GM21447 (cell line): ENCODE results near the gene EXOC3.
A peak's percentile ranks its signal among the peaks of the same experiment; 100 is the strongest.

Experiments
- ATAC-seq: cut with Tn5 transposase; IDR thresholded peaks from one replicate; pipeline ENCODE4 v1.9.1; 2021; ENCODE audit not compliant: unreplicated experiment

The EXOC3 gene

GRCh38 chr5:406041-406440 lies 36.9 kb upstream of the EXOC3 start:
- ATAC-seq = no peak

- no peak for ATAC-seq
These were observed 35.9 kb upstream of the EXOC3 start for GRCh38 chr5:407051-407450.

GRCh38 chr5:407801-408268 lies 35.1 kb upstream of the EXOC3 start:
- no peak for ATAC-seq

- ATAC-seq = no peak
These were observed 32.0 kb upstream of the EXOC3 start for GRCh38 chr5:410911-411517.

- ATAC-seq = no peak
These were observed 31.2 kb upstream of the EXOC3 start for GRCh38 chr5:411728-412127.

- peak; percentile 75 for ATAC-seq
These were observed 27.7 kb upstream of the EXOC3 start for GRCh38 chr5:414991-415927.

- peak; percentile 14 for ATAC-seq
These were observed 26.9 kb upstream of the EXOC3 start for GRCh38 chr5:415928-416635.

GRCh38 chr5:416636-416960 lies 26.4 kb upstream of the EXOC3 start:
- no peak for ATAC-seq

- ATAC-seq = no peak
These were observed 25.4 kb upstream of the EXOC3 start for GRCh38 chr5:417301-418161.

GRCh38 chr5:418162-419121 lies 24.5 kb upstream of the EXOC3 start:
- no peak for ATAC-seq

- ATAC-seq = no peak
These were observed 23.0 kb upstream of the EXOC3 start for GRCh38 chr5:419970-420369.

- ATAC-seq = no peak
These were observed 22.2 kb upstream of the EXOC3 start for GRCh38 chr5:420632-421286.

- no peak for ATAC-seq
These were observed 21.6 kb upstream of the EXOC3 start for GRCh38 chr5:421287-421880.

GRCh38 chr5:421901-422300 lies 21.1 kb upstream of the EXOC3 start:
- no peak for ATAC-seq

- no peak for ATAC-seq
These were observed 20.4 kb upstream of the EXOC3 start for GRCh38 chr5:422323-423232.

GRCh38 chr5:423233-423565 lies 19.8 kb upstream of the EXOC3 start:
- no peak for ATAC-seq

- no peak for ATAC-seq
These were observed 19.2 kb upstream of the EXOC3 start for GRCh38 chr5:423626-424261.
